Stimulated activated CD8-positive, alpha-beta memory T cell treated with anti-CD3 and anti-CD28 coated beads, Interleukin-4, amount 100 ng/mL, for 24 hours (primary cell): ENCODE data around the gene BCAR1.
"Not testable (repeated sequence)": the region's sequence is repeated elsewhere in the genome, so short reads cannot be mapped to it uniquely, and the experiment has no call there.

Source experiments
- DNase-seq: peaks from one replicate; pipeline ENCODE4 v3.0.0-alpha.2; 2020; ENCODE audit warnings: low read depth

BCAR1 gene

GRCh38 chr16:75269358-75269757 lies 17.9 kb upstream of the BCAR1 start:
- DNase-seq: not testable (repeated sequence)

- no peak for DNase-seq
These were observed 16.3 kb upstream of the BCAR1 start for GRCh38 chr16:75267631-75268264.

- DNase-seq: no peak
These were observed 15.6 kb upstream of the BCAR1 start for GRCh38 chr16:75266738-75267630.

GRCh38 chr16:75265911-75266701 lies 14.7 kb upstream of the BCAR1 start:
- DNase-seq: no peak

- no peak for DNase-seq
These were observed 13.8 kb upstream of the BCAR1 start for GRCh38 chr16:75264999-75265910.

GRCh38 chr16:75264457-75264998 lies 13.1 kb upstream of the BCAR1 start:
- no peak for DNase-seq

- no peak for DNase-seq
These were observed 12.6 kb upstream of the BCAR1 start for GRCh38 chr16:75263963-75264445.

- DNase-seq: no peak
These were observed 12.0 kb upstream of the BCAR1 start for GRCh38 chr16:75263291-75263962.

- DNase-seq: no peak
These were observed 11.3 kb upstream of the BCAR1 start for GRCh38 chr16:75262800-75263127.

GRCh38 chr16:75262104-75262799 lies 10.8 kb upstream of the BCAR1 start:
- DNase-seq: no peak

- DNase-seq: no peak
These were observed 10.2 kb upstream of the BCAR1 start for GRCh38 chr16:75261590-75262078.

GRCh38 chr16:75260851-75261589 lies 9.6 kb upstream of the BCAR1 start:
- DNase-seq: no peak

- no peak for DNase-seq
These were observed 7.3 kb upstream of the BCAR1 start for GRCh38 chr16:75258807-75259141.

- no peak for DNase-seq
These were observed 6.7 kb upstream of the BCAR1 start for GRCh38 chr16:75257886-75258806.

GRCh38 chr16:75256696-75257343 lies 5.4 kb upstream of the BCAR1 start:
- no peak for DNase-seq

- no peak for DNase-seq
These were observed 4.7 kb upstream of the BCAR1 start for GRCh38 chr16:75256059-75256571.

- DNase-seq: no peak
These were observed 3.0 kb upstream of the BCAR1 start for GRCh38 chr16:75254359-75254837.
